Measurements from ENCODE around the gene IL1RAPL2.
"Not testable (repeated sequence)": the region's sequence is repeated elsewhere in the genome, so short reads cannot be mapped to it uniquely, and the experiment has no call there.

IL1RAPL2 gene

DNA sequence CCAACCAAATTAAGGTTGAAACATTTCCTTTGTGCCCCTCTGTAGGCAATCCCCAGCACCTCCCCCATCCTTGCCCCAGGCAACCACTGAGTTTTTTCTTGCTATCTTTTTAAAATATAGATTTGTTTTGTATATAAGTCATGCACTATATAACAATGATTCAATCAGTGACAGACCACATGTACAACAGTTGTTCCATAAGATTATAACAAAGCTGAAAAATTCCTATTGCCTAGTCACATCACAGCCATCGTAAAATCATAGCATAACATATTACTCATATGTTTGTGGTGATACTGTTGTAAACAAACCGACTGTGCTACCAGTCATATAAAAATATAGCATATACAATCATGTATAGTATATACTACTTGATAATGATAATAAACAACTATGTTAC is 1044.4 kb downstream of the IL1RAPL2 start:
- DNase-seq (ENCODE audit: low spot score): no peak

DNA sequence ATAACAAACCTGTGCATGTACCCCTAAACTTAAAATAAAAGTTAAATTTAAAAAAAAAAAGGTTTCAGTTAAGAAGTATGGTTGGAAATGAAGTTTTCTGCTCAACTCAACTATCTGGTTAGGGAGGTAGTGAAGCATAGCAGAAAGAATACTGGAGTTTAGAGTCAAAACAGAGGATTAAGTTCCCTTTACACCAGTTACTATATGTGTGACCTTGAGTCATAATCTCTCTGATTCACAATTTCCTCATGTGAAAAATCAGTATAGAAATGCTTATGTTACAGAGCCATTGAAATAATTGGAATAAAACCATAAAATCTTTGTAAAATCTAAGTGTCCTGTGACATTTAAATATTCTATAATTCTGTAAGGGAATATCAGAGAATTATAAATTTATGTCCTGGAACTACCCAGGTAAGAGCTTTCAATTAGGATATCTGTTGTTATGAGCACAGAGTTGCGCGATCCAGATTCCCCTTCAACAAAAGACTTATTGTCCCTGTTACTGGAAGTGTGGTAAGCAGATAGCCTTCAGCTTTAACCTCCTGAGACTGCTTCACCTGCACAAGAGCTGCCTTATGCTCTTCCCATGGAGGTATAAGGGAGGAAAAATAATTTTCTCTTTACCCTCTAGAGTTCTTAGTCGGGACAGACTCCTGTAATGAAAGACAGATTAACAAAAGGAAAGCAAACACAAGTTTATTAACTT is 1052.5 kb downstream of the IL1RAPL2 start:
- no peak for DNase-seq (ENCODE audit: low spot score)

DNA sequence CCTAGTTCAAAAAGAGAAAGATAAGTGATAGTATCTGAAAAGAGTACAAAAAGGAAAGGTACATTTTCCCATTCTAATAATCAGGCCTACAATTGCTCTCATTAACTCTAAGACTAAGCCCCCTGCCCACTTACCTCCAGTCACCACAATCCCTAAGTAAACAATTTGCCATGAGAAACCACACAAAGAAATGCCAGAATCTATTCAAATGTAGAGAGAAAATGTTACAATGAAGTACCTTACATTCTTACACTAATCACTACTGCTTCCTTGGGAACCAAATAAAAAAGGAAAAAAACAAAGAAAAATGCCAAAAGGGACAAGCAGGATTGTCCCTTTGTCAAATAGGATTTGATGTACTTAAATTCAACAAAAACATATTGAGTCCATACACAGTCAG is 1068.2 kb downstream of the IL1RAPL2 start:
- DNase-seq (ENCODE audit: low spot score): no peak

- DNase-seq (ENCODE audit: low spot score): no peak
Measured at GRCh38 chrX:105635794-105636193, 1069.8 kb downstream of the IL1RAPL2 start.

- DNase-seq (ENCODE audit: low spot score): no peak
Measured at GRCh38 chrX:105636667-105637066, 1070.7 kb downstream of the IL1RAPL2 start.

- no peak for DNase-seq (ENCODE audit: low spot score)
Measured at GRCh38 chrX:105645667-105646357, 1079.8 kb downstream of the IL1RAPL2 start.

DNA sequence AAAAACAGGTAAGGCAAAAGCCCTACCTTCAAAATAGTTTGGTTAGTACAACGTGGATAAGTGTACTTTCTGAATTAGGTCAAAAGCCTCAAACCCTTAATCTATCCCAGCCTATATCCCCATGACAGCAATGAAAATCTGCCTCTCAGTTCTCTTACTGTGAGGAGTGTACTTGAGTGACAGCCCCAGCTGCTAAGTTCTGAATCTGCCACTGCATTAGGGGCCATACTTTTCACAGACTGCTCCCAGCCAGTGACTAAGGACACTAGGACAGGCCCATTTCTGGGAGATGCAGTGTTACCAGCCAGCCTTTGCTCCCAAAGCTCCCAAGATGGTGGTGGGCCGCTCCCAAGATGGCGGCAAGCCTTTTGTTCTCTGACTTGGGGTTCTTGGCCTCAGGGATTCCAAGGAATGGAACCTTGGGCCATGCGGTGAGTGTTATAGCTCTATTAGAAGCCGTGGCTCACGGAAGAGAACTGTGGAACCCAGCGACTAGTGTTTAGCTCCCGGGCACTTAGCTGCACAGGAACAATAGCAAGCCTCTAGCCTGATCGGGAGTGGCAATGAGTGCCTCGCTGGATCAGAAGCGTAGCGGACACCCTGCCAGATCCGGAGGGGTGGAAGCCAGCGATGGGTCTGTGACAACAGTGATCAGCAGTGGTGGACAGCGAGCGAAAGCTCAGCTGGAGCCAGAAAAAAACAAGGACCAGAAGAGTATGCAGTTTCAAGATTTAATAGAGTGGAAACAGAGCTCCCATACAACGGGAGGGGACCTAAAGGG is 1080.8 kb downstream of the IL1RAPL2 start:
- no peak for DNase-seq (ENCODE audit: low spot score)

DNA sequence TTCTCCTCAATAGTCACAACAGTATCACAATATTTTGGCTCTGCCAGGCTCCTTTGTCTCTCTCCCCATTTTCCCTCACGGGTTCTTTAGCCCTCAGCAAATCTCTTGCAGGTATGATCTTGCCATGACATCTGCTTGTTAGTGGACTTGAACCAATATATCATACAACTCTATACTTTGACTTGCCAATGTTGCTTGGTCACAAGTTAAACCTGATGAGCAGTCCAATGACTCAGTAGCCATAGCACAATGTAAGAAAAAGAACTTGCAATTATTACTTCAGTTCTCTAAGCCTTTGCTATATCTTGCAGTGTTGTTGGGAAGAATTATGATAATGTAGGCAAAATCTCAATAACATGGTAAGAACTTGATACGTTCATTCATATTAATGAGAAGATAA is 1081.8 kb downstream of the IL1RAPL2 start:
- no peak for DNase-seq (ENCODE audit: low spot score)

- no peak for DNase-seq (ENCODE audit: low spot score)
Measured at GRCh38 chrX:105648732-105649131, 1082.7 kb downstream of the IL1RAPL2 start.

- DNase-seq (ENCODE audit: low spot score): no peak
Measured at GRCh38 chrX:105650577-105650976, 1084.6 kb downstream of the IL1RAPL2 start.

- DNase-seq (ENCODE audit: low spot score): no peak
Measured at GRCh38 chrX:105650986-105651385, 1085.0 kb downstream of the IL1RAPL2 start.

DNA sequence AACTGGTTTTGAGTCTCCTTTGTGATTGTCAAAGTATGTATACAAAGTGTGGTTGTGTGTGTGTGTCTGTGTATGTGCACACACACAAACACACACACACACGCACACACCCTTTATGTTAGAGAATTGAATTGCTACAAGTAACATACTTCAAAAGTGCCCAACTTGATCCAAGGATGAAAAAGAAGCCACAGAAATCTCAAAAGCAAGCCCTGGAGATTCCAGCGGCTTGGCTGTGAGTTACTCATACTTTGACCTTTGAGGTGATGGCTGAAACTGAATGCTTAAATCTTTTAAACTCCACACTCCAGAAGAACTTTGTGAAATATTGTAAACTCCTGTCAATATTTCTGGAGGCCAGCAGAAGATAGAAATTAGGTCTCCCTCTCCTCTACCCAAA is 1087.9 kb downstream of the IL1RAPL2 start:
- no peak for DNase-seq (ENCODE audit: low spot score)

DNA sequence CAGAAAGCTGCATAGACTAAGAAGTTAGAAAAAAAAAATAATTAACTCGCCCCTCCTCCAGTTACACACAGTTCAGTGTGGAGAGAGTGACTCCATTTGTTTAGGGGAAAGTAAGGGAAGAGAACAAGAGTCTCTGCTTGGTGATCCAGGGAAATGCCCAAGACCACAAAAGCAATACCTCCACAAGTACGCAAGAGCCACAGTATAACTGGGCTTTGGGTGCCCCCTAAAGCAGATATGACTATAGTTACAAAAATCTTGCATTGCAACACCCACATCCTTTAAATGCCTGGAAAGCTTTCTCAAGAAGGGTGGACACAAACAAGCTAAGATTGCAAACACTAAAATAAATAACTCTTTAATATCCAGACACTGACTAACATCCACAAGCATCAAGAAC is 1092.1 kb downstream of the IL1RAPL2 start:
- DNase-seq (ENCODE audit: low spot score): no peak

DNA sequence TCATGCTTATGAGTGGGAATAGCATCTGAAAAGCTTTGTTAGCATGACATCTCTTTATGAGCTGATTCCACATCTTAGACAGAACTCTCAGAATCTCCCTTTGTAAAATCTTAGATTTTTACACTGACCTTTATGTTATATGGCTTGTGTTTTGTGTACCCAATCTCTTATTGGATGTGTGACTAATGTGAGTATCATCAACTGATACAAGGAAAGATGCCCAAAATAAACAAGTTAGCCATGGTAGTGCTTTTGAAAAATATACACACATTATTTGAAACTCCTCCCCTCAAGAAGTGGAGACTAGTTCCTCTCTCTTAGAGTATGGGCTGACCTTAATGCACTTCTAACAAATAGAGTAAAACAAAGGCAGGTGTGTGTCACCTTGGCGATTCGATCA is 1096.2 kb downstream of the IL1RAPL2 start:
- no peak for DNase-seq (ENCODE audit: low spot score)

GRCh38 chrX:105664243-105664642 is 1098.2 kb downstream of the IL1RAPL2 start:
- DNase-seq (ENCODE audit: low spot score): no peak

- DNase-seq (ENCODE audit: low spot score): not testable (repeated sequence)
Measured at GRCh38 chrX:105684288-105684687, 1118.3 kb downstream of the IL1RAPL2 start.

DNA sequence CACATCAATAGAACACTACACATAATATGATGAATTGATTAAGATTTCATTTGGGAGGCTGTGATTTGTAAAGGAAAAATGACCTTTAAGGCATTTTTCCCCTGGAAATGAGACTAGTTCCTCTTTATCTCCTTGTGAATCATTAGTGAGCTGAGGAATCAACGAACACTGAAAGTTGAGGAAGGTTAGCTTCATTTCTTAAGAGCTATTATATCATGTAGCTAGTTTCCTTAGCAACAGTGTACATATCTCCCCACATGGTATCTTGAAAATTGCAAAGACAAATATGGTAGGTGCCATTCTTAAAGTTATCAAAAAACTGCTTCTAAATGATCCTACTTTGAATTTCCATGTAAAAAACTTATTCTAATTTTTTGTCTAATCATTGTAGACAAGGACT is 1128.8 kb downstream of the IL1RAPL2 start:
- no peak for DNase-seq (ENCODE audit: low spot score)

DNA sequence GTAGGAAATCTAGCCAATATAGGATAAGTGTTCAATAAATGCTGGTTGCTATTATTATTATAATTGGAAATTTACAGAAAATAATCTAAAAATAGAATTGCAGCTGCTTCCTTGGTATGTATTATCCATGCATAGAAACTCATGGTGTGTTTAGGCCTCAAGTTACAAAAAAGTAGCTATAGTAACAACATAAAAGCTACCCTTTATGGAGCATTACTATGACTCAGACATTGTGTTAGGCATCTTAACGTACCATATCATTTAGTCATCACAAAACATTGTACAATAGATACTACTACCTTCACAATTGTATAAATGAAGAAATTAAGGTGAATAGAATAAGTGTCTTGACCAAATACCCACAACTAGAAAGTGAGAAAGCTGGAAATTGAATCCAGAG is 1129.5 kb downstream of the IL1RAPL2 start:
- no peak for DNase-seq (ENCODE audit: low spot score)

GRCh38 chrX:105696870-105697269 is 1130.9 kb downstream of the IL1RAPL2 start:
- DNase-seq (ENCODE audit: low spot score): no peak

DNA sequence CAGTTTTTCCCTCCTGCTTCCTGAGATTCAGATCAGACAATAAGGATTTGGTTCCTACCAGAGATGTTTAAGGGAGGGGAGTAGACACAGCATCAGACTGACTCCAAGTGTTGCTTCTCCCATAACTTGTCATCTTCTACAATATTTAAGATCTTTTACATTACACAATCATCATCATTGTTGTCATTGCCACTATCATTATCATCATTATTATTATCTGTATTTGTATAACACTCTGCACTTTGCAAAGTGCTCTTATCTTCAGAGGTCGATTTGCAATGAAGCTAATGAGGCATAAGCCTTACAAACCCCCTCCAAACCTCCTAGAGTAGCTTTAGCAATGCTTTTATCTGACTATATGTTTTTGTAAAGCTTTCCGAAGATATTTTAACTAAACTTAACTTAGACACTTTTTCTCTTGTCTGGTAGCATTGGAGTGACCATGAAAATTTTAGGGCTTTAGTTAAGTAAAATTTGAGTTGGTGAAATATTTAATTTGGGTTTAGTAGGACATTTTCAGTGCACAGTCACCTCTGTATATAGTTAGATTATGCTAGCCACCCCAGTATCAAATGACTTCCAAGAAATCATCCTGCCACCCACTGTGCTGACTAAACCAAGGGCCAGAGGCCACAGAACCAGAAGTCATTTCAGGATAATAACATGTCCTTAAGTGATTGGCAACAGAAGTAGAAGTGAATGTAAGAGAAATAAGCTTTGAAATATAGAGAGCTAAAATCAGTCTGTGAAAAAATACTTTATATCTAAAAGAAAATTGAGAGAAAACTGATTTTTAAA is 1132.2 kb downstream of the IL1RAPL2 start:
- no peak for DNase-seq (ENCODE audit: low spot score)

GRCh38 chrX:105700331-105700730 is 1134.3 kb downstream of the IL1RAPL2 start:
- DNase-seq (ENCODE audit: low spot score): no peak
